ENCODE data around the gene PLCD4.

- no peak for TF ChIP-seq EZH2phosphoT487 (IDR thresholded peaks at IDR 0.05; ENCODE audit: borderline replicate concordance)
- no peak for TF ChIP-seq CTCF (conservative IDR thresholded peaks at IDR 0.05; ENCODE audit: low read length)
Observed at GRCh38 chr2:218655751-218656150, 48.1 kb downstream of the PLCD4 start.
